Measurements from ENCODE around the gene KCNQ1.

KCNQ1 gene

GRCh38 chr11:2574043-2574552 is 129.3 kb downstream of the KCNQ1 start:
- no peak for DNase-seq

GRCh38 chr11:2574553-2575535 is 130.0 kb downstream of the KCNQ1 start:
- DNase-seq = no peak

- no peak for DNase-seq
These were observed 130.8 kb downstream of the KCNQ1 start for GRCh38 chr11:2575591-2576051.

GRCh38 chr11:2576111-2576510 is 131.3 kb downstream of the KCNQ1 start:
- DNase-seq = no peak

GRCh38 chr11:2576549-2576948 is 131.7 kb downstream of the KCNQ1 start:
- no peak for DNase-seq

GRCh38 chr11:2577031-2577990 is 132.5 kb downstream of the KCNQ1 start:
- no peak for DNase-seq

- no peak for DNase-seq
These were observed 133.5 kb downstream of the KCNQ1 start for GRCh38 chr11:2577991-2578928.

- no peak for DNase-seq
These were observed 134.1 kb downstream of the KCNQ1 start for GRCh38 chr11:2578929-2579270.

GRCh38 chr11:2579315-2580060 is 134.7 kb downstream of the KCNQ1 start:
- DNase-seq = no peak

GRCh38 chr11:2580061-2580421 is 135.2 kb downstream of the KCNQ1 start:
- no peak for DNase-seq

- no peak for DNase-seq
These were observed 135.8 kb downstream of the KCNQ1 start for GRCh38 chr11:2580571-2581001.

- no peak for DNase-seq
These were observed 136.5 kb downstream of the KCNQ1 start for GRCh38 chr11:2581151-2581930.

GRCh38 chr11:2581931-2582350 is 137.1 kb downstream of the KCNQ1 start:
- no peak for DNase-seq

- DNase-seq = no peak
These were observed 137.6 kb downstream of the KCNQ1 start for GRCh38 chr11:2582351-2582945.

GRCh38 chr11:2582946-2583604 is 138.3 kb downstream of the KCNQ1 start:
- DNase-seq = no peak

- no peak for DNase-seq
These were observed 138.8 kb downstream of the KCNQ1 start for GRCh38 chr11:2583605-2583958.

- DNase-seq = no peak
These were observed 139.6 kb downstream of the KCNQ1 start for GRCh38 chr11:2584434-2584811.

GRCh38 chr11:2584812-2585565 is 140.2 kb downstream of the KCNQ1 start:
- no peak for DNase-seq

- DNase-seq = no peak
These were observed 140.8 kb downstream of the KCNQ1 start for GRCh38 chr11:2585566-2586086.

All from CD4-positive, alpha-beta T cell treated with Interleukin-17A for 1 hour (primary cell).